ENCODE data around the gene CYFIP2. TPM values are rescaled to one million over a fixed set of nuclear protein-coding genes. Genes with fewer than 3 reads are reported as not detected.
"Not testable (repeated sequence)": the region's sequence is repeated elsewhere in the genome, so short reads cannot be mapped to it uniquely, and the experiment has no call there.

CYFIP2 gene
- 14.3 and 20.5 TPM in 2 replicates for total RNA-seq (2014; rRNA removed; shearing (Covaris generic))

- DNase-seq, result peak; percentile 95
- Histone ChIP-seq H3K36me3 (replicated peaks; ENCODE audit: control insufficient read depth, insufficient read depth, low read length) (no peaks in the 10 kb centered on the region), H3K4me3 (ENCODE audit: insufficient read depth, low read depth, low read length) (peak within 1 kb of the TSS; percentile 58), H3K27me3 (ENCODE audit: control insufficient read depth, insufficient read depth, low read length) (peaks cover 14% of the 10 kb centered on the region; the same call in 1 of the 2 replicates)
Observed at GRCh38 chr5:157265714-157266285, at the start of gene CYFIP2. Gene CYFIP2, plus strand, starts transcription at chr5:157266123. Its CDS starts 19,239 bp downstream, at chr5:157285362.

GRCh38 chr5:157216391-157217142 lies 49.4 kb upstream of the CYFIP2 start:
- no peak for DNase-seq
- H3K4me3 ChIP-seq (ENCODE audit: insufficient read depth, low read depth, low read length), result no peak overlapping the region
- H3K36me3 ChIP-seq (replicated peaks; ENCODE audit: control insufficient read depth, insufficient read depth, low read length), result no peaks in the 10 kb centered on the region
- no peaks in the 10 kb centered on the region for H3K27me3 ChIP-seq (ENCODE audit: control insufficient read depth, insufficient read depth, low read length)

DNA sequence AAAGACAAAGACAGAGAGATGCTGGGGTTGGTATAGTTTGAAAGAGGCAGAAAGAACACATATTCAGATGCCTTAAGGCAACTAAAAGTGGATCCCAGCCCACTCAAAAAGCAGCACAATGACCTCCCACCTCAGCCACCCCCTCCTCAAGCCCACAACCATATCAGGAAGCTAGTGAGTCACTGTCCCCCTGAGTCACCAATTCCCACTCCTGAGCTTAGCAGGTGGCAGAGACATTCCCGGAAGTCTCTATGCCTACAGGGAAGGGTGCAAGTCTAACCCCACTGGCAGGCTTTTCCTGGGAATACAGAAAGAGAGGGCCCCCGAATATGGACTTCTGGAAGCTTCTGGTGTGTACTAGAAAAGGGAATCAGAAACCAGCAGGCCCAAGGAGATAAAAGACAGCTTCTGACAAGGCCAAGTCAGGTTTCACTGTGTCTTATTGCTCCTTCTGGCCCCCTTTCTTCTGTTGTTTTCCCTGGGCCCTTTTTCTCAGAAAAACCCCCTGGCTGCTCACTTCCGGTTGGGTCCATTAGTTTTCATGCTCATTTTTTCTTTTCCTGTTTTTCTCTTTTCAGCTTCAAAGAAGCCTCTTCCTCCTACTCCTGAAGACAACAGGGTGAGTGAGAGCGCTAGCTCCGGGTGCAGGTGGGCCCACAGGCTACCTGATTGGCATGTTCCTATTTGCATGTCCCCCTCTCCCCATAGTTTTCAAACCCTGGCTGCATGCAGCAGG lies 48.5 kb upstream of the CYFIP2 start:
- Histone ChIP-seq H3K27me3 (ENCODE audit: control insufficient read depth, insufficient read depth, low read length) (no peaks in the 10 kb centered on the region), H3K4me3 (ENCODE audit: insufficient read depth, low read depth, low read length) (no peak overlapping the region), H3K36me3 (replicated peaks; ENCODE audit: control insufficient read depth, insufficient read depth, low read length) (no peaks in the 10 kb centered on the region)
- DNase-seq, result no peak

DNA sequence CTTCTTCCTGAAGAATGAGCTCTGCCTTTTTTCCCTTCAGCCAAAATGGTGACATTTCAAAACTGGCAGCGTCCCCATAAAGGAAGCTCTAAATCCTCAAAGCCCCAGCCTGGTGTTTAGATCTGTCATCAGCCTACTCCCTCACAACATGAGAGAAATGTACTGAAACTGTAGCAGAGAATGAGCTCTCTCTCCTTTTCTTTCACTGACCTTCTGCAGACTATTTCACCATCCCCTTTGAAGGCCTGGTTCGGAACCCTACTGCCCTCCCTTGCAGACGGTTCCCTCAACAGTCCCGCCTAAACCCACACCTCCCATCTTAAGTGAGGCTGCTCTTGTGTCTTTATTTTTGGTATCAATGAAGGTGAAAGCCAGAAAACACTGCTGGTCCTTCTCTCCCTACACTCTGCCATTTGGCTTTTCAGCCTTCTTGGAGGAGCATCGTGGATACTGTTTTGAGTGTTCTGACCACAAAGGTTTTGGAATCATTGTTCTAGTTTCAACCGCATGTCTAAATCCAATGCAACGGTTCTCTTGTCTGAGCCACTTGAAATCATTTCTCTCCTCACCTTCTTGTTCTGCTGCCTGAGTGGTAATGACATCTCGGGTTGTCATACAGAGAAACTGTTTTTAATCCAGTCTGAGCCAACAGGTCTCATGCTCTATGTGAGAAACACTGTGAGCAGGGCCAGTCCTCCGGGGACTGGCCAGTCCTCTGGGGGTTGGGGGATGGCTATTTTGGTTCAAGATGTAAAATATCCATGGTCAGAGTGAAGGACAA lies 46.2 kb upstream of the CYFIP2 start:
- Histone ChIP-seq H3K36me3 (replicated peaks; ENCODE audit: control insufficient read depth, insufficient read depth, low read length) (no peaks in the 10 kb centered on the region), H3K27me3 (ENCODE audit: control insufficient read depth, insufficient read depth, low read length) (no peaks in the 10 kb centered on the region), H3K4me3 (ENCODE audit: insufficient read depth, low read depth, low read length) (no peak overlapping the region)
- no peak for DNase-seq

- H3K36me3 ChIP-seq (replicated peaks; ENCODE audit: control insufficient read depth, insufficient read depth, low read length), result no peaks in the 10 kb centered on the region
- no peak for DNase-seq
- no peak overlapping the region for H3K4me3 ChIP-seq (ENCODE audit: insufficient read depth, low read depth, low read length)
- H3K27me3 ChIP-seq (ENCODE audit: control insufficient read depth, insufficient read depth, low read length), result no peaks in the 10 kb centered on the region
Observed at GRCh38 chr5:157221959-157222358, 44.0 kb upstream of the CYFIP2 start.

GRCh38 chr5:157222506-157223230 lies 43.3 kb upstream of the CYFIP2 start:
- no peak overlapping the region for H3K4me3 ChIP-seq (ENCODE audit: insufficient read depth, low read depth, low read length)
- H3K36me3 ChIP-seq (replicated peaks; ENCODE audit: control insufficient read depth, insufficient read depth, low read length), result no peaks in the 10 kb centered on the region
- DNase-seq, result no peak
- no peaks in the 10 kb centered on the region for H3K27me3 ChIP-seq (ENCODE audit: control insufficient read depth, insufficient read depth, low read length)

DNA sequence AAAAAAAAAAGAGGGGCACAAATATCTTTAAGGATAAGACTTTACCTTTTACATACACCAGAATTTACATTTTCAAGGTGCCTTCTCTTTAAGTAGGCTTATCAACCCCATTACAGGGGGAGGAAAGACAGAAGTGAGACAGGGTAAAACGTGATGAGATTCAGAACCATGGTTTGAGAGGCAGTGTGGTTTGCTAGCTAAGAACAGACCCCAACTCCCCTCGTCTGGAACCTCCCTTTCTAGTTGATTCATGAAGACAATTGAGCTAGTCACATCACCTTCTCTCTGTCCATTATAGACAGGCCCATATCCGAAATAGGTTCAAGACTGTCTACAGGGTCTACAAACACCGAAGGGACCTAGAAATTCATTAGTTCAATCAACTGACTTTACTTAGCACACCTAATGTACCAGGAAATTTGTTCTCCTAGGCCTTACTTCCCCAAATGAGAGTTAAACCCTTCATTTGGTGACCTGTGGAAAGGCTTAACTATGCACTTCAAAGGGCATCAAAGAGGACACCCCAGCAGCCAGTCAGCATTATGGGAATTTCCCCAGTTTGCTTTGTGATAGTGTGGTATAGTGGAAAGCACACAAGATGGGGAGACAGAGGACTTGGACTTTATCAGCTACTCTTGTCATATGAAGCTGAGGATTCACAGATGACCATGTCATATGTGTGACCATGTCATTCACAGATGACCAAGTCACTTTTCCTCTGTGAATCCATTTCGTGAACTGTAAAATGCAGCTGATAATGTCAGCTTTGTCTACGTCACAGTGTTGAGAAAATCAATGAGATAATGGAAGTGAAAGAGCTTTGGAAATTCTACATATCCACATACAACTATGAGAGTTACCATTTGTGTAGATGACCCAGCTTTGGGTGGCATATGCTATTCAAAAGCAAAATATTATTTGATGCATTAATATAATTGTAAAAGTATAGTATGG lies 40.2 kb upstream of the CYFIP2 start:
- H3K27me3 ChIP-seq (ENCODE audit: control insufficient read depth, insufficient read depth, low read length), result no peaks in the 10 kb centered on the region
- no peaks in the 10 kb centered on the region for H3K36me3 ChIP-seq (replicated peaks; ENCODE audit: control insufficient read depth, insufficient read depth, low read length)
- H3K4me3 ChIP-seq (ENCODE audit: insufficient read depth, low read depth, low read length), result no peak overlapping the region
- DNase-seq, result no peak

GRCh38 chr5:157230610-157231009 lies 35.3 kb upstream of the CYFIP2 start:
- DNase-seq, result no peak

GRCh38 chr5:157232706-157233105 lies 33.2 kb upstream of the CYFIP2 start:
- Histone ChIP-seq H3K27me3 (ENCODE audit: control insufficient read depth, insufficient read depth, low read length) (no peaks in the 10 kb centered on the region), H3K4me3 (ENCODE audit: insufficient read depth, low read depth, low read length) (no peak overlapping the region), H3K36me3 (replicated peaks; ENCODE audit: control insufficient read depth, insufficient read depth, low read length) (no peaks in the 10 kb centered on the region)
- no peak for DNase-seq

More at GRCh38 chr5:157230610-157231009, 35.3 kb upstream of the CYFIP2 start:
- Histone ChIP-seq H3K27me3 (ENCODE audit: control insufficient read depth, insufficient read depth, low read length) (no peaks in the 10 kb centered on the region), H3K4me3 (ENCODE audit: insufficient read depth, low read depth, low read length) (no peak overlapping the region), H3K36me3 (replicated peaks; ENCODE audit: control insufficient read depth, insufficient read depth, low read length) (no peaks in the 10 kb centered on the region)

DNA sequence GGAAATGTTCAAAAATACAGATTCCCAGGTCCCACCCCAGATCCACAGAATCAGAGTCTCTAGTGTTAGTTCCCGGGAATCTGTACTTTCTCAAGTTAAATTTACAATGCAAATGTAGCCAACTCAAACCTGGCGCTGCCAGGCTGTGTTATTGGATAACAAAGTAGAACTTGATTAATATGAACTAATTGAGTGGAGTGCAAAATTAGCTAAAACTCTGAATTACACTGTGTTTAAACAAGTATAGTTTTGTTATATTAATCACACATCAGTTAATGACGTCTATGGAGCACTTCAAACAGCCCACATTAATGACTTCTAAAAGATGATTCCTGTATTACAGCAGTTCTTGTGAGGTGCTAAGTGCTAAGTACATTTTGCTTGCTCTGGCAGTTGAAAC lies 32.4 kb upstream of the CYFIP2 start:
- Histone ChIP-seq H3K27me3 (ENCODE audit: control insufficient read depth, insufficient read depth, low read length) (no peaks in the 10 kb centered on the region), H3K36me3 (replicated peaks; ENCODE audit: control insufficient read depth, insufficient read depth, low read length) (no peaks in the 10 kb centered on the region), H3K4me3 (ENCODE audit: insufficient read depth, low read depth, low read length) (no peak overlapping the region)
- DNase-seq, result no peak

DNA sequence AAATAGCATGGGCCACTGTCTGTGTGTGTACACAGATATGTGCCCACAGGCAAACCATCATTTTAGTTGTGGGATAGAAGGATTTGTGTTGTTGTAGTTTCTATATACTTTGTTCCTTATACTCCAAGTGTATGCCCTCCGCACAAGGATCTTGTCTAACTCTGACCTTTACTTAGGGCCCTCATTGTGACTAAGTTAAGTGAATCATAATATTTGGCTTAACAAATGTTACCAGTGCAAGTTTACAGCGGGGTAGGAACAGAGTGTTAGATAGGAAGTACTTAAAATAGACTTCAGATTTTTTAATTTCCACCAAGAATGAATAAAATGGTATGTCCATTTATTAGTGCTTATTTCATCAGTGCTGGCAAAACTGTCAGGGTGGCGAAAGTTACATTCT lies 29.5 kb upstream of the CYFIP2 start:
- H3K27me3 ChIP-seq (ENCODE audit: control insufficient read depth, insufficient read depth, low read length), result no peaks in the 10 kb centered on the region
- H3K36me3 ChIP-seq (replicated peaks; ENCODE audit: control insufficient read depth, insufficient read depth, low read length), result no peaks in the 10 kb centered on the region

GRCh38 chr5:157241483-157241882 lies 24.4 kb upstream of the CYFIP2 start:
- Histone ChIP-seq H3K4me3 (ENCODE audit: insufficient read depth, low read depth, low read length) (no peak overlapping the region), H3K27me3 (ENCODE audit: control insufficient read depth, insufficient read depth, low read length) (no peaks in the 10 kb centered on the region), H3K36me3 (replicated peaks; ENCODE audit: control insufficient read depth, insufficient read depth, low read length) (no peaks in the 10 kb centered on the region)
- DNase-seq, result no peak

More for the DNA sequence above, 29.5 kb upstream of the CYFIP2 start:
- no peak for DNase-seq
- no peak overlapping the region for H3K4me3 ChIP-seq (ENCODE audit: insufficient read depth, low read depth, low read length)

DNA sequence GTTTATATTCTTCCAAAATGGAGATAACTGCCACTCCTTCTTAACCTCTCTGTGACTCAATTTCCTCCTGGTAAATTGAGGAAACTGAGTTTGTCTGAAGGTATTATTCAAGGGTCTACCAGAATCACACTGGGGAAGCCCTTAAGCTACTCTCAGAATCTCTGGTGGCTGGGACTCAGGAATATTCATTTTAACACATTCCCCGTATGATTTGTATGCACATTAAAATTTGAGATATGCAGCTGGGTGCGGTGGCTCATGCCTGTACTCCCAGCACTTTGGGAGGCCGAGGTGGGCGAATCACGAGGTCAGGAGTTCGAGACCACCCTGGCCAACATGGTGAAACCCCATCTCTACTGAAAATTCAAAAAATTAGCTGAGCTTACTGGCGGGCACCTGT lies 21.2 kb upstream of the CYFIP2 start:
- not testable (repeated sequence) for DNase-seq; H3K4me3 ChIP-seq (ENCODE audit: insufficient read depth, low read depth, low read length); H3K36me3 ChIP-seq (replicated peaks; ENCODE audit: control insufficient read depth, insufficient read depth, low read length); H3K27me3 ChIP-seq (ENCODE audit: control insufficient read depth, insufficient read depth, low read length)

Data from H7 (cell line).